GM12801 (cell line): ENCODE measurements around the gene STRBP.

Experiments used
- TF ChIP-seq, protein P1 (sequence below): IDR thresholded peaks from one replicate; pipeline ENCODE4 v1.5.1; 2011; ENCODE audit warnings: control low read depth; ENCODE audit not compliant: insufficient read length; ENCODE audit errors: extremely low read depth

STRBP gene

GRCh38 chr9:123174887-123175518 lies 93.4 kb downstream of the STRBP start:
- TF ChIP-seq, protein P1, sequence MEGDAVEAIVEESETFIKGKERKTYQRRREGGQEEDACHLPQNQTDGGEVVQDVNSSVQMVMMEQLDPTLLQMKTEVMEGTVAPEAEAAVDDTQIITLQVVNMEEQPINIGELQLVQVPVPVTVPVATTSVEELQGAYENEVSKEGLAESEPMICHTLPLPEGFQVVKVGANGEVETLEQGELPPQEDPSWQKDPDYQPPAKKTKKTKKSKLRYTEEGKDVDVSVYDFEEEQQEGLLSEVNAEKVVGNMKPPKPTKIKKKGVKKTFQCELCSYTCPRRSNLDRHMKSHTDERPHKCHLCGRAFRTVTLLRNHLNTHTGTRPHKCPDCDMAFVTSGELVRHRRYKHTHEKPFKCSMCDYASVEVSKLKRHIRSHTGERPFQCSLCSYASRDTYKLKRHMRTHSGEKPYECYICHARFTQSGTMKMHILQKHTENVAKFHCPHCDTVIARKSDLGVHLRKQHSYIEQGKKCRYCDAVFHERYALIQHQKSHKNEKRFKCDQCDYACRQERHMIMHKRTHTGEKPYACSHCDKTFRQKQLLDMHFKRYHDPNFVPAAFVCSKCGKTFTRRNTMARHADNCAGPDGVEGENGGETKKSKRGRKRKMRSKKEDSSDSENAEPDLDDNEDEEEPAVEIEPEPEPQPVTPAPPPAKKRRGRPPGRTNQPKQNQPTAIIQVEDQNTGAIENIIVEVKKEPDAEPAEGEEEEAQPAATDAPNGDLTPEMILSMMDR, result no peak

GRCh38 chr9:123174079-123174478 lies 94.3 kb downstream of the STRBP start:
- TF ChIP-seq, protein P1, result no peak

- TF ChIP-seq, protein P1, result no peak
Observed at GRCh38 chr9:123169926-123170325, 98.5 kb downstream of the STRBP start.

- TF ChIP-seq, protein P1, result no peak
Observed at GRCh38 chr9:123168586-123168985, 99.8 kb downstream of the STRBP start.

GRCh38 chr9:123167474-123167873 lies 100.9 kb downstream of the STRBP start:
- TF ChIP-seq, protein P1, result no peak

GRCh38 chr9:123165813-123166212 lies 102.6 kb downstream of the STRBP start:
- TF ChIP-seq, protein P1, result no peak

DNA sequence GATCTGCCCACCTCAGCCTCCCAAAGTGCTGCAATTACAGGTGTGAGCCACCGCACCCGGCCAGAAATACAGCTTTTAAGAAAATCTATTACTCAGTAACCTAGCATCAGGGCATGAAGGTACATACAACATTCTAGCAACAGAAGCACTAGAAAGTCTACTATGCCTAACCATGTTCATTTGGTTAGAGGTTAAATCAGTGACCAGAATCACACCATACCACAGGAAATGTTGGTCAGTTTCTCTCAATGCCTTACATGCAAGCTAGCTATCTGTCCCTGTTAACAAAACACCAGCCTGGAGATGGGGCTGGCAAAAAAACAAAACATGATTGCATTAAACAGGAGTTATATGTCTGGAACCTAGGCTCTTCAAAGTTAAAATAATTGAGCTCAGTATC lies 104.1 kb downstream of the STRBP start:
- TF ChIP-seq, protein P1, result no peak
